Measurements from ENCODE around the gene DIAPH3. TPM values are rescaled to one million over a fixed set of nuclear protein-coding genes. Genes with fewer than 3 reads are reported as not detected.

DIAPH3 gene
- total and polyA plus RNA-seq, 2 of the 4 experiments (the other 2 are of a cell fraction): 8.9 to 9.3 TPM

DNA sequence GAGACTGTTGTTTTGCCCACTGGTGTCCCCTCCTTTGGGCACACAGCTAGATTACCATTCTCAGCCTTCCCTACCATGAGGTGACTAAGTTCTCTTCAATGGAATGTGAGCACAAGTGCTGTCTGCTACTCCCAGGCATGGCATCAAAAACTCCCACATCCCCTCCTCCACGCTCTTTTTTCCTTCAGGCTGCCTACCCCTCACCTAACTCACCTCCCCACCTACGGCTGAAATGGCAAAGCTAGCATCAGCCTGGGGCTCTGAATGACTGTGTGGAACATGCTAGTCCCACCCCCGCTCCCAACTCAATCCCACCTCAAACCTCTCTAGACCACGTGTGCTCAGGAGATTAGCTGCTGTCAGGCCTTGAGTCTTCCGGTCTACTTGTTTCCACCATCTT, 512.2 kb downstream of the DIAPH3 start:
- 90% methylated on average over 4 of the region's 5 CpGs; no CpG with 5 or more reads in 1 of the 2 experiments for WGBS, 2 experiments (ENCODE audit: extremely low coverage in 2 of 2, insufficient read length in 1 of 2)
- Histone ChIP-seq H3K56ac (ENCODE audit: extremely low read depth, insufficient read depth, low read length) (no peak overlapping the region; the same call in 1 of the 2 replicates), H3K18ac (ENCODE audit: low read depth, low read length) (no peak overlapping the region), H3K79me1 (ENCODE audit: low read depth in 1 of 2, low read length in 2 of 2) (no peaks in the 10 kb centered on the region), H3K27ac (ENCODE audit: insufficient read depth, low read length) (no peak overlapping the region), H3K9me3 (ENCODE audit: control insufficient read depth, insufficient read depth, low read length) (no peaks in the 10 kb centered on the region), H3K27me3 (ENCODE audit: control insufficient read depth, insufficient read depth, low read length) (peaks cover 8% of the 10 kb centered on the region), H2BK5ac (ENCODE audit: low read depth, low read length, poor library complexity, severe bottlenecking) (no peak overlapping the region), H3K36me3 (ENCODE audit: control insufficient read depth, insufficient read depth, low read length) (no peaks in the 10 kb centered on the region), H2AK5ac (ENCODE audit: low read depth, low read length) (no peak overlapping the region), H4K8ac (ENCODE audit: low read depth in 2 of 2, low read length in 2 of 2) (no peak overlapping the region), H3K9me1 (ENCODE audit: insufficient read depth, low read length) (no peaks in the 10 kb centered on the region), H2AFZ (replicated peaks; ENCODE audit: low read length, poor library complexity) (no peak overlapping the region), H3K14ac (replicated peaks; ENCODE audit: low read depth, low read length) (no peak overlapping the region), H4K20me1 (ENCODE audit: insufficient read depth, low read length) (no peaks in the 10 kb centered on the region), H3K23ac (ENCODE audit: low read depth, low read length) (no peak overlapping the region), H3K4ac (ENCODE audit: low read depth, low read length) (no peak overlapping the region), H3K9ac (ENCODE audit: low read depth, low read length) (no peak overlapping the region), H2BK20ac (ENCODE audit: low read depth, low read length) (no peak overlapping the region), H4K5ac (ENCODE audit: low read depth, low read length) (no peak overlapping the region), H2BK15ac (ENCODE audit: low read depth, low read length) (no peak overlapping the region), H3K4me2 (ENCODE audit: low read depth, low read length) (no peak overlapping the region), H4K91ac (ENCODE audit: insufficient read depth, low read depth, low read length) (no peak overlapping the region), H3K4me3 (ENCODE audit: insufficient read depth, low read depth, low read length) (no peak overlapping the region), H3K4me1 (ENCODE audit: control insufficient read depth, insufficient read depth, low read length) (no peaks in the 10 kb centered on the region), H2BK120ac (ENCODE audit: low read depth, low read length) (no peak overlapping the region), H2AK9ac (replicated peaks; ENCODE audit: low read depth, low read length, poor library complexity) (no peak overlapping the region)
- CTCF ChIA-PET: no interaction called here
- intact Hi-C loops (cut with micrococcal nuclease) (no loop called here), dilution Hi-C loops (cut with HindIII; ENCODE audit: low sequenced_read_pairs, unreplicated experiment) (no loop called here), in situ Hi-C loops (cut with MboI; ENCODE audit: low sequenced_read_pairs) (no loop called here)
- BruUV-seq (replicated peaks): no TSS peak
- ATAC-seq (ENCODE audit: low read depth): no peak
- no peak for TF ChIP-seq SMC3 (IDR thresholded peaks at IDR 0.05; ENCODE audit: low read depth, low read length)
- no peak for TF ChIP-seq POLR2A (IDR thresholded peaks at IDR 0.05; ENCODE audit: low read depth, low read length)
- no peak for TF ChIP-seq MAZ (IDR thresholded peaks at IDR 0.05; ENCODE audit: borderline replicate concordance, low read depth, low read length)
- TF ChIP-seq MXI1 (IDR thresholded peaks at IDR 0.05; ENCODE audit: borderline replicate concordance, low read depth, low read length): no peak
- TF ChIP-seq BHLHE40 (IDR thresholded peaks at IDR 0.05; ENCODE audit: low read depth, low read length): no peak
- TF ChIP-seq, protein P1, sequence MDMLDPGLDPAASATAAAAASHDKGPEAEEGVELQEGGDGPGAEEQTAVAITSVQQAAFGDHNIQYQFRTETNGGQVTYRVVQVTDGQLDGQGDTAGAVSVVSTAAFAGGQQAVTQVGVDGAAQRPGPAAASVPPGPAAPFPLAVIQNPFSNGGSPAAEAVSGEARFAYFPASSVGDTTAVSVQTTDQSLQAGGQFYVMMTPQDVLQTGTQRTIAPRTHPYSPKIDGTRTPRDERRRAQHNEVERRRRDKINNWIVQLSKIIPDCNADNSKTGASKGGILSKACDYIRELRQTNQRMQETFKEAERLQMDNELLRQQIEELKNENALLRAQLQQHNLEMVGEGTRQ (IDR thresholded peaks at IDR 0.05; ENCODE audit: low read depth, low read length): no peak
- no peak for TF ChIP-seq FOS (IDR thresholded peaks at IDR 0.05; ENCODE audit: low read depth, low read length)
- TF ChIP-seq RFX5 (IDR thresholded peaks at IDR 0.05; ENCODE audit: low read depth, low read length): no peak
- no peak for TF ChIP-seq RAD21 (IDR thresholded peaks at IDR 0.05; ENCODE audit: low read length)
- TF ChIP-seq RCOR1 (IDR thresholded peaks at IDR 0.05; ENCODE audit: insufficient replicate concordance, low read length): no peak
- POLR2A ChIA-PET (ENCODE audit: unreplicated experiment): no interaction called here
- no peak for DNase-seq
